ENCODE measurements around the gene F10. TPM values are rescaled to one million over a fixed set of nuclear protein-coding genes. Genes with fewer than 3 reads are reported as not detected.

F10 gene
- total RNA-seq, 1 experiment from 2014 or later = 0.59 TPM

DNA sequence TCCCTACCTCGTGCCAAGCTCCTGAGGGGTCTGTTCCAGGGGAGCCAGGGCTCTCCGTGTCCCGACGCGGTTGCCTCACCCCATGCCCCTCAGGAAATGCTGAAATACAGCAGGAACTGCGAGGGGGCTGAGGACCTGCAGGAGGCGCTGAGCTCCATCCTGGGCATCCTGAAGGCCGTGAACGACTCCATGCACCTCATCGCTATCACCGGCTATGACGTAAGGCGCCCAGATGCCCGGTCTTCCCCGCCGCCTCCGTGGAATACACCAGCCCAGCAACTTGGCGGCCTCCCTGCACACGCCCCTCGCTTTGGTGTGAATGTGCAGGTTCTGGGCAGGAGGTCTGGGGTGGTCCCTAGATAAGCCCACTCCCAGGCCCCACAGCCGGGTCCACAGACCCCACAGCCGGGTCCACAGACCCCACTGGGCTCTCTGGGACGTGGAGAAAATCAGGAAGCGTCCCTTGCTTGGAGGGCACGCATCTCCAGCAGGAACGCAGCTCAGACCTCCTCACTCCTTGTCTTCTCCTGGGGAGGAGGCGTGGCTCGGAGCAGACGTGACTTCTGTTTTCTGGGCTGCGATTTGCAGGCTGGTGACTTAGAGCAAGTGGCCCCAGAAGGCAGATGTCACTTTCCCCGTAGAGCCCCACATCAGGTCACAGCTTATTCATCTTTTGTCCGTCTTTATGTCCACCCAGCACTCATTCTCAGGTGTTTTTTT lies 36.4 kb upstream of the F10 start:
- DNase-seq (ENCODE audit: extremely low read depth, low read depth) = no peak

DNA sequence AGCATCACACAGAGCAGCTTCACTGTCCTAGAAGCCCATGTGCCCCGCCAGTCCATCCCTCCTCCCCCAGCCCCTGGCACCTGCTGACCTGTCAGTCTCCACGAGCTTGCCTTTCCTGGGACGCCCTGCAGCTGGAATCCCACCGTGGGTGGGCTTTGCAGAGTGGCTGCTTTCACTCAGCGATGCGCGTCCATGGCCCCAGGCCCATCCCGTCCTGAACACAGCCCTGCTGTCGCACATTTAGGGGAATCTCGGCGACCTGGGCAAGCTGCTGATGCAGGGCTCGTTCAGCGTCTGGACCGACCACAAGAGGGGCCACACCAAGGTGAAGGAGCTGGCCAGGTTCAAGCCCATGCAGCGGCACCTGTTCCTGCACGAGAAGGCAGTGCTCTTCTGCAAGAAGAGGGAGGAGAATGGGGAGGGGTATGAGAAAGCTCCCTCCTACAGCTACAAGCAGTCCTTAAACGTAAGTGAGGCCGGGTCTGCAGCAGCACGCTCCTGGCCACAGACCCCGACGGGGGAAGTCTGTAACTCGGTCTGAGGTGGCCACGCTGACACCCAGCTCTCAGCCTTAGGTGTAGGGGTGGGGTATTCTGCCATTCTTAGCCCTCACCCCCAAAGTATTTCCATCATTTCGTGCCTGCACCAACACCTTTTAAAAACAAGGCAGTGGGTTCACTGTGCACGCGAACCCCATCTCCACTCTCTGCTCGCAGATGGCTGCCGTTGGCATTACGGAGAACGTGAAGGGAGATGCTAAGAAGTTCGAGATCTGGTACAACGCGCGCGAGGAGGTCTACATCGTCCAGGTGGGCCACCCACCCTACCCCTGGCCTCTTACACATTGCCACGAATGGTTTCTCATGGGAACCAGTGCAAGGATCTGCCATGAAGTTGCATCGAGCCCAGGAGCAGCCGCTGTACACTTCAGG lies 35.3 kb upstream of the F10 start:
- no peak for DNase-seq (ENCODE audit: extremely low read depth, low read depth)

DNA sequence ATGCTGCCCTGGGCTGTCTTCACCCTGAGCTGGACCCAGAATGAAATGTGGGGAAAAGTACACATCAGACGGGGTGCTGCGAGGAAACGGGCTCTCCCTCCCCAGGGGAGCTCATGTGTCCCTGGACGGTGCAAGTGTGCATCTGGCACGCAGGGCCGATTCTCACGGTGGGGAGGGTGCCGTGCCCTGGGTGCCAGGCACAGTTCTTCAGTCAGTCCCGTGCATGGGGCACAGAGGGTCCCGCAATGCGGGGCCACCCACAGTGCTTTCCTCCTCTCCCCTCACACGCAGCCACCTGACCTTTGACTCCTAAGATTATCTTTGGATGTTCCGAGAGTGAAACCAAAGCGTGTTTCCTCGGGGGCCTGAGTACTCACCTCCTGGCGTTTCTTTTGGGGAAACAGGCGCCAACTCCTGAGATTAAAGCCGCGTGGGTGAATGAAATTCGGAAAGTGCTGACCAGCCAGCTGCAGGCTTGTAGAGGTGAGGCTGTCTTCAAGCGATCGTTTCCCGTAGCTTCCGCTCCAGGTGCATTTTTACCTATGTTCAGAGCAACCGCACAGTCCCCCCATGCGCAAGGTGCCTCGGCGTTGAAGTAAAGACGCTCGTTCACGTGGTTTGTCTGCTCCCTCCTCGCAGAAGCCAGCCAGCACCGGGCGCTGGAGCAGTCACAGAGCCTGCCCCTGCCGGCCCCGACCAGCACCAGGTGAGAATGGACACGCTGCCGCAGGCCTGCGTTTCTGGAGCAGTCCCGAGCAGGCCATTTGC lies 34.5 kb upstream of the F10 start:
- no peak for DNase-seq (ENCODE audit: extremely low read depth, low read depth)

DNA sequence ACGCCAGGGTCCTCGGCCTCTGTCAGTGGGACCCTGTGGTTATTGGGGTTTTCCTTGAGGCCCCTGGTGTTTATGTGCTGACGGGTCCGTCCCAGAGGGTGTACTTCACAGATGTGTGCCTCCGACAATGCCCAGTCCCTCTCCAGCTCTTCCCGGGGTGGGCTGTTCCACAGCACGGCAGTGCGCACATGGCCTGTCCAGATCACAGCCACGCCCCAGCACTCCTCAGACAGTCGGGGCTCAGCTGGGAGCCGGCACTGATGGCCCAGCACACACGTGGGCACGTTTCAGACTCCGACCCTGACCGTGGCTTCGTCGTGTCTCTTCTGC lies 33.9 kb upstream of the F10 start:
- no peak for DNase-seq (ENCODE audit: extremely low read depth, low read depth)

DNA sequence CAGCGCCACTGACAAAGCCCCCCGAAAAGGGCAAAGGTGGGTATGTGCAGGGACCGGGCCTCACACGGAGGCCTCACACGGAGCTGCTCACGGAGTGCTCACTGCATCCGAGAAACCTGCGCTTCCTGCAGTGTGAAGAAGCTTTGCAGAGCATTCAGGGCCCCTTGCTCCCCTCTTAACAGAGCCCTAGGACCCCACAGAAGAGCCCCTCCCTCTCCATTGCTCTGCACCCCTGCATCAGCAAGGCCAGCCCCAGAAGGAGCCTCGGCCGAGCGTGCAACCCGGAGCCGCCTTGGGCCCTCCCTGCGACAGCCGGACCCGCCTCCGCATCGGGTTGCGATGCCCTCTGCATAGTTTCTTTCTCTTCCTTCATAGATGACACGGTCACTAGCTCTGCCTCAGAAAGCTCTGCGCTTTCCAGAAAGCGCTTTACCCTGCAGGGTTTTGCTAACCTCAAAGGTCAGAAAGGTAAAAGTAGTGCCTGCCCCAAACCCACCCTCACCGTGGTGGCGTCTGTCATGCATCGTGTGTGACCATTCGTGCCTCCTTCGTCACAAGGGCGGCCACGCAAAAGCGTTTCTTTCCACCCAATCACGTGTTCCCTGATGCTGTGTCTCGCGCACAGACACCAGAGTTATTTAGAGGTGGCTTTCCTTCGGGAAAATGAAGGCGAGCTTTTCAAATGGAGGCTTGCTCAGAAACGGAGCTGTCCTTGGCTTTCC lies 32.7 kb upstream of the F10 start:
- DNase-seq (ENCODE audit: extremely low read depth, low read depth) = no peak

DNA sequence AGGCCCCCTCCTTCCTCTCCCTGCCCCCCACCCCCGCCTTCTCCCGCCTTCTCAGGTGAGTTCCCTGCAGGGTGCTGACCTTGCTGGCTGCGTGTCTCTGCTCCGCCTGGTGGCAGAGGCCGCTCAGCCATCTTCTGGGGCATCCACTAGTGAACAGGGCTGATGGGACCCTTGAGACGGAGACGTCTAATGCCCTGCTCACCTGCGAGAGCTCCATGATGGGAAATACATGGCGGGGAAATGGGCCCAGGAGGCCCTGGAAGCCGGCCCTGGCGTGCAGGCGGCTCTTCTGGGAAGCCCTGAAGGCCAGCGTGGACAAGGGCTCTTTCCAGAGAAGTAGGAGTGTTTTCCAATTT lies 32.2 kb upstream of the F10 start:
- no peak for DNase-seq (ENCODE audit: extremely low read depth, low read depth)

DNA sequence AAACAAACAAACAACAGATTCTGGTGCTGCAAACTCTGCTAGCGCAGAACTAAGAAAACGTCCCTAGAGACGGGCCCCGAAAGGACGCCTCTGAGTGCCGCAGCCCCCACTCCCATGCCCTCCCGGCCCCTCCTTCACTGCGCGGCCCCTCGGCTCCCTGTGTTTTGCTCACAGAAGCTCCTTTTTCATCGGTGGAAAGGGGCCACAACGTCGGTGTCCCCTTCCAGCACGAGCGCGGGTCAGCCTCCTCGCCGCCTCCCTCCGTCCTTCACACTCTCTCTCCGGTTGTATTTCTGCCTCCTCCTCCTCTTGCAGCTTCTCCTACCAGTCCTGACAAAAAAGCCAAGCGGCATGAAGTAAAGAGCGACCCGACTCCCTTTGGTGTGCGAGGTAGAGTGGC lies 31.8 kb upstream of the F10 start:
- no peak for DNase-seq (ENCODE audit: extremely low read depth, low read depth)

DNA sequence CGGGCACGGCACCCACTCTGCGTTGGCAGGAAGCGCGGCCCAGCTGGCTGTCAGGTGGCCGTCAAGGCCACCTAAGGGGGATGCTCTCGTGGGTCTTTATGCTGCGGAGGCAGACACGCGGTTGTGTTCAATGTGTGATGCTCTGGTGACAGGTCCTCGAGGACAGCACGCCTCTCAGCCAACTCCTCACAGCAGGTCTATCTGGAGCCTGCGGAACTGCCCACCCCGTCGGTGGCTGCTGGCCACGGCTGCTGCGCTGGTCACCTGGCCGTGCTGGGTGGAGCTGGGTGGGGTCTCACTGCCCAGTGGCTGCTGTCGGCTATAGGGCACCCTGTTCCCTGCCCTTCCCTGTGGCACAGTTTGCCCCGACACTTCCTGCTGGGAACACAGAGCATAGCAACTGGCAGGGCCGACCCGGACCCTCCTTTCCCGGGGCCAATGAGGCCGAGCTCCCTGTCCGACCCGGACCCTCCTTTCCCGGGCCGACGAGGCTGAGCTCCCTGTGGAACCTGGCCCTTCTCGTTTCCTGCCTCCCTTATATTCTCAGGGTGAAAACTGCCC lies 31.3 kb upstream of the F10 start:
- no peak for DNase-seq (ENCODE audit: extremely low read depth, low read depth)

DNA sequence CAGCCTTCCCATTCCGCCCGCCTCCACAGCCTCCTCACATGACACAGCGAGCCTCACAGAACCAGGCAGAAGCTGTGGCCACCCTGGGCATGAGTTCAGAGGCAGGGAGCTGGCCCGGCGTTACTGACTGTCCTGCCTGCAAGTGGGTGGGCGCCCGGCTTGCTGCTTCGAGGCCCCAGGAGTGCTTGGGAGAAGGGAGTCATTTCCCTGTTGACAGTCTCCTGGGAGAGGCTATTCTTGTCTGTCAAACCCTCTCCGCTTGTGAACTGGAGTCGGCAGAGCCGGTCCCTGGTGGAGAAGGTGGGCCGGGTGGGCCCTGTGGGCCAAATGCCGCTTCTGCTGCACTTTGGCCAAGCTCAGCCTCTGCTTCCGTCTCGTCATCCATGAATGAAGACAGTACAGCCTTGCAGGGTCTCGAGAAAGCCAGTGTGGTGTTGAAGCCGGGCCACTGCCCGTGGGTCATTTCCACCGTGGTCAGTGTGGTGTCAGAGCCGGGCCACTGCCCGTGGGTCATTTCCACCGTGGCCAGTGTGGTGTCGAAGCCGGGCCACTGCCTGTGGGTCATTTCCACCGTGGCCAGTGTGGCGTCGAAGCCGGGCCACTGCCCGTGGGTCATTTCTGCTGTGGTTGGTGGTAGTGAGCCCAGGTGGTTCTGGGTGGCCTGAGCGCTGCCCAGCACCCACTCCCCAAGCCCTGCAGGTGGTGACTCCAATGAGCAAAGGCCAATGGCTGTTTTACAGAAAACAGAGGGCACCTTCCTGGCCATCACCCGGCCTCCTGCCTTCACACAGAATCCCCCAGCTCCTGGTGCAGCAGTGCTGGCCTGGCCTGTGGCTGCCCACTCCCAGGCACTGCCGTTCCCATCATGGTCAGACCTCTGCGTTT lies 30.5 kb upstream of the F10 start:
- DNase-seq (ENCODE audit: extremely low read depth, low read depth) = no peak

DNA sequence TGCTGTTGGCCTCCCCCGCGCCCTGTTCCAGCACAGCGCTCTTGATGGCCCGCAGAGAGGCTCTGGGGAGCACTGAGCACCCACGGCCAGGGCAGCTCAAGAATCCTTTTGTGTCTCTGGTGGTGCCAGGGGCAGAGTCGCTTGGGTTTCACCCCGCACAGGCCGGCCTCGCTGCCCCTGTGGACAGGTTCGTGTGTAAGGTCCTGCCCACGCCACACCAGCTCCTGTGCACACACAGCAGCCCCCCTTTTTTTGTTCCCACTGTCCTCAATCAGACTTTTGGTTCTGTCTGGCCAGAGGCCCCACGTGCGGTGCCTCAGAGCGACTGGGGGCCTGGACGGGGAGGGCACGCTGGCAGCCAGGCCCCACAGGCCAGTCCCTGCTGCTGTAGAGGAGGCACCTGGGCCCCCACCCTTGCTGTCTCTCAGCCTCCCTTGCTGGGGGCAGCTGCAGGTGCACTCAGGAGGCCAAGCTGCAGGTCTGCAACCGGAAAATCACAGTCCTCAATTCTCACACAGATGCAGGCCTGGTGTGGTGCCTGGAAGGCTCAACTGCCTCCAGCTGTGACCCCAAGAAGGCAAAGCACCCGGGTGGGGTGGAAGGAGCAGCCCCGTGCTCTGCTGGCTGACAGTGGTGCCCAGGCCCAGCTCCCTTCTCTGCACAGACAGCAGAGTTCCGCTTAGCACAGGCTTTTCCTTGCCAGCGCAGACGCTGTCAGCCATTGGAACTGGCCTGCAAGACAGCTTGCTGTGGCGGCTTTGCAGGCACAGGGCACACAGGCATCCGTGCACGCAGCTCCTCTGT lies 29.6 kb upstream of the F10 start:
- no peak for DNase-seq (ENCODE audit: extremely low read depth, low read depth)

DNA sequence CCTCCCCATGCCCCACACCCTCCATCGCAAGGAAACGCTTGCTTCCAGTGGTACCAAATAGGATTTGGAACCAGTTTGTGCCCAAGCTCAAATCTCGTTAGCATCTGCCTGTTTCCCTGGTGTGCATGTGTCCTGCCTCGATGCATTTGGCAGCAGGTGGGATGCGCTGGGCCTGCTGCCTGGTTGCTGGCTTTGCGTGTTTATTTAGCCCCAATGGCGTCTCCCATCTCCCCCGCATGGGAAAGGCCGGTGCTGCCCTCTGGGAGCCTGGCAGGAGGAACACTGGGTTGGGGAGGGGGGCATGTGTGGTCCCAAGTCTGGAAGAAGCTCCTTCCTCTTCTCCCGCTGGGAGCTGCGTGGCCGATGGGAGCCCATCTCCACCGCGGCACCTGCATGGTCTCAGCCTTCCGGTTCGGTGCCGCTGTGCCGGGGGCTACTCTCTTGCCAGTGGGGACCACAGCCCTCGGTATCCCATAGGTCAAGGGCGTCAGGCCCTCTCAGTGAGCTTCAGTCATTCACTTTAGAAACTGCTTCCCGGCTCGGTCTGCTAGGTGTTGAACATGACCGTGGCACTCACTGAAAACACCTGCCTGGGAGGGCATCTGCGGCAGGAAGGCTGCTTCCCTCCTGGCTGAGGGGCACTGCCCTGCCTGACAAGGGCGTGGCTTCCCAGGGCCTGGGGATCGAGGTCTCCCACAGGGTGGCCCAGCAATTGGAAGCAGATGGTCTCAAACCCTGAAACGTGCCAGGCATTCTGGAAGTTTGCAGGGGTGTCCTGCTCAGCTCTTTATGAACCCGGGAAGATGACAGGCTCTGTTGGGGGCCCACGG lies 28.8 kb upstream of the F10 start:
- no peak for DNase-seq (ENCODE audit: extremely low read depth, low read depth)

DNA sequence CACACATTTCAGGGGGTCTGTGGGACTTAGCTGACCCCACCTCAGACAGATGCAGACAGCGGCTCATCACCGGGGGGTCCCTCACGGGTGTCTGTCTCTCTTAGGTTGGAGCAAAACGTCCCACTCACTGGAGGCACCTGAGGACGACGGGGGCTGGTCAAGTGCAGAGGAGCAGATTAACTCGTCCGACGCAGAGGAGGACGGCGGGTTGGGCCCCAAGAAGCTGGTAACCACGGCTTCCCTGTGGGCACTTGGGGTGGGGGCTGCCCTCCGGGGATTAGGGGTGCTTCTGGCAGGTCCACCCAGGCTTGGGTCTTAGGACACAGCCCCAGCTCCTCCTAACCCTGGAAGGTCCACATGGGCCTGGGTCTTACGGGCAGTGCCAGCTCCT lies 28.2 kb upstream of the F10 start:
- DNase-seq (ENCODE audit: extremely low read depth, low read depth) = no peak

DNA sequence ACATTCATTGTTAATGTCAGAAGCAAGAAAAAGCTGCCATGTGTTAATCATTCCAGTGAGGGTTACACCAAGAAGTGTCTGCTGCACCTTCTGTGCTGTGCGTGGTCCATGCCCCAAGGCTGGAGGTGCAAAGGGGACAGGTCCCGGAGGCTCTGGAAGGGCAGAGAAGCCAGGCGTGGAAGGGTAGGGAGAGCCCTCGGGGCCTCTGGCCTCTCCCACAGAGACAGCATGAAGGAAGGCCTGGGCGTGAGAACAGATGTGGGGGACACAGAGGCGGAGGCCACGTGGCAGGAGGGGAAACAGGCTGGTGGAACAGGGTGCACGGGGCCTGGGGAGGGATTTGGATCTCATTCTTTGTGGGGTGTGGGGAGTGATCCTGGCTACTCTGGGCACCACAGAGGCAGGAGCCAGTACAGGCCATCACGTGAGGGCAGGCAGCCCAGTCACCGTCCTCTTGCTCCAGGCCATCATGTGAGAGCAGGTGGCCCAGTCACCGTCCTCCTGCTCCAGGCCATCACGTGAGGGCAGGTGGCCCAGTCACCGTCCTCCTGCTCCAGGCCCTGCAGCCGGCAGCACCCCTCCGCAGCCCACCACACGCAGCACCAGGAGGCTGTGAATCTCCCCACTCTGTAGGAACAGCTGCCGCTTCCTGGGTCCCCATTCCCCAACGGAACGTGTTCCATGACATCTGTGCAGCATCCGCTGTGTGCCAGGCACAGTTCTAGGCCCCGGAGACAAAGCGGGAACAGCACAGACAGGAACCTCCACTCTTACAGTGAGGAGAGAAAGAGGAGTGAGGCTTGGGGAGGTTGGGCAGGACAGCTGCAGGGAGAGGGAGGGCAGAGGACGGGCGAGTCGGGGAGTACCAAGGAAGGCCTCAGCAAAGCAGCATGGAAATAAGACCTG lies 27.2 kb upstream of the F10 start:
- no peak for DNase-seq (ENCODE audit: extremely low read depth, low read depth)

DNA sequence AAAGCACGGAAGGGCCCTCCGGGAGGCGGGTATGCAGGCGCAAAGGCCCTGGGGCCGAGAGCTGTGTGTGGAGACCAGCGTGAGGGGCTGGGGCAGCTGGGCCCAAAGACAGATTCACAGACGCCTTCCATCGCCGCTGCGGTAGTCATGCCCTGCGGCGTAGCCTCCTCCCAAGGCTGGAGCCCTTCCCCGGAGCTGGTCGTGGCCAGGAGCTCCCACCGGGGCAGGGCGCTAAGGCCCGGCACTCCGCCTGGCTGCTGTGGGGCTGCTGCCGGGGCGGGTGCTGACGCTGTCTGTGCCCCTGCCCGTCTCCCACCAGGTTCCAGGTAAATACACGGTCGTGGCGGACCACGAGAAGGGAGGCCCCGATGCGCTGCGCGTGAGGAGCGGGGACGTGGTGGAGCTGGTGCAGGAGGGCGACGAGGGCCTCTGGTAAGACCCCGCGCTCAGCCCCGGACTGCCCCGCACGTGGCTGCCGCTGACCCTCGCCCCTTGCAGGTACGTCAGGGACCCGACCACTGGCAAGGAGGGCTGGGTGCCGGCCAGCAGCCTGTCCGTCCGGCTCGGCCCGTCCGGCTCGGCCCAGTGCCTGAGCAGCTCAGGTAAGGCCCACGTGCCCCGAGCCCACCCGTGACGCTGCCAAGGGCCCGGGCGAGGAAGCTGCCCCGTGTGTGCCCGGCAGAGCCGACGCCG lies 26.4 kb upstream of the F10 start:
- no peak for DNase-seq (ENCODE audit: extremely low read depth, low read depth)

DNA sequence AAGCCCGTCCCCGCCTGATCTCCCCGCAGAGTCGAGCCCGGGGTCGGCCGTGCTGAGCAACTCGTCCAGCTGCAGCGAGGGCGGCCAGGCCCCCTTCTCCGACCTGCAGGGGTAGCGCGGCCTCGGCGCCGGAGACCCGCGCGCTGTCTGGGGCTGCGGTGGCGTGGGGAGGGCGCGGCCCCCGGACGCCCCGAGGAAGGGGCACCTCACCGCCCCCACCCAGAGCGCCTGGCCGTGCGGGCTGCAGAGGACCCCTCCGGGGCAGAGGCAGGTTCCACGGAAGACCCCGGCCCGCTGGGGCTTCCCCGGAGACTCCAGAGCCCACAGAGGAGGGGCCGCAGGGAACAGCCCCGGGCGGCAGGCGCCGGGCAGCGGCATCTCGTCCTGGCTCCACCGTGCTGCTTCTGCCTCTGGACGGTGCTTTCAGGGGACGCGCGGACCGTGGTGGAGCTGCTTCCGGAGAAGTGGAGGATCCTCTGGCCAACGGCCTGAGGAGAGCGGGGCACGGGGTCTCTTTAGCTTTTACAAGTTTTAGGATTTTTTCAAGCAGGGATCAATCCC lies 25.8 kb upstream of the F10 start:
- no peak for DNase-seq (ENCODE audit: extremely low read depth, low read depth)

DNA sequence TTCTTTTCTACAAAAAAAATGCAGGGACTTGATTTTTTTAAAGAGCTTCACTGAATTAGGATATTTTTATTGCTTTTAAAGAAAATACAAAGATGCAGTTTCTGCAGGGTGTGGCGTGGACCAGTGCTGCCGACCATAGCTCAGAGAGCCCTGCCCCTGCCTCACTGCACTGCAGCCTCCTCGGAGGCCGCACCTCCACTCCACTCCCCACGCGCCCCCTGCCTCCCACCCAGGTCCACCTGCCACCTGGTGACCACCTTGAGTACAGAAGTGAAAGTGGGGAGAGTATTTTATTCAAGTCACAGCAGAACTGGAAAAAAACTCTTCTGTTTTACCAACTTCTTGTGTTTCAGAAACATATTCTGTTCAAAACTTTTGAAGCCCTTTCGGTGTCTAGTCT lies 24.9 kb upstream of the F10 start:
- DNase-seq (ENCODE audit: extremely low read depth, low read depth) = no peak

Data from NCI-H460 (cell line).